CD4-positive, alpha-beta T cell (primary cell): ENCODE results near the gene ACAD9. TPM values are rescaled to one million over a fixed set of nuclear protein-coding genes. Genes with fewer than 3 reads are reported as not detected.

ENCODE experiments used
- ATAC-seq: fragments of 200-7000 bp; cut with Tn5 transposase; one replicate; pipeline ENCODE4 v1.10.0; 2022; ENCODE audit warnings: mild to moderate bottlenecking; ENCODE audit not compliant: poor library complexity
- CTCF ChIA-PET: fragments of 350-600 bp; sonication (Branson Sonifier 250); formaldehyde crosslinking; loops from one replicate; lab custom pipeline; 2021; ENCODE audit warnings: antibody characterized with exemption, inconsistent platforms; lab: Charles Lee
- POLR2A ChIA-PET: fragments of 350-600 bp; sonication (Branson Sonifier 250); formaldehyde crosslinking; loops from one replicate; lab custom pipeline; 2021; ENCODE audit warnings: antibody characterized with exemption, inconsistent platforms; lab: Charles Lee
- DNase-seq, 14 experiments: peaks; one replicate each; pipeline ENCODE4 v3.0.0-alpha.2; 2013 to 2020; ENCODE audit warnings: mixed read lengths in 2 of 14
- H3K27ac ChIP-seq, 2 donors: one replicate each; pipeline versions ENCODE4 v1.5.1 to v1.7.0; 2013; ENCODE audit warnings: low read length in 2 of 2, low read depth in 1 of 2, mild to moderate bottlenecking in 1 of 2
- H3K27me3 ChIP-seq, 2 experiments: 1 replicate in 1 of 2; 2 replicates in 1 of 2; pipeline versions ENCODE4 v1.6.1 to v1.7.0; 2013; ENCODE audit warnings: low read length in 2 of 2, control low read depth in 1 of 2, mild to moderate bottlenecking in 1 of 2, moderate library complexity in 1 of 2; ENCODE audit not compliant: insufficient read depth in 2 of 2, control insufficient read depth in 1 of 2
- H3K36me3 ChIP-seq: one replicate; pipeline ENCODE4 v1.6.1; 2013; ENCODE audit warnings: low read length, control low read depth; ENCODE audit not compliant: insufficient read depth
- H3K4me1 ChIP-seq: one replicate; pipeline ENCODE4 v1.6.1; 2013; ENCODE audit warnings: low read length, control low read depth; ENCODE audit not compliant: insufficient read depth
- H3K4me3 ChIP-seq: one replicate; pipeline ENCODE4 v1.5.1; 2013; ENCODE audit warnings: mild to moderate bottlenecking, low read length, moderate library complexity
- H3K9me3 ChIP-seq, 2 experiments: 1 replicate in 1 of 2; 2 replicates in 1 of 2; pipeline versions ENCODE4 v1.6.1 to v1.7.0; 2013; ENCODE audit warnings: low read length in 2 of 2, mild to moderate bottlenecking in 2 of 2, control low read depth in 1 of 2, moderate library complexity in 1 of 2; ENCODE audit not compliant: control insufficient read depth in 1 of 2, insufficient read depth in 1 of 2
- H3K27ac Mint-ChIP-seq: one replicate; pipeline ENCODE4 v1.8.0; 2020; ENCODE audit warnings: mixed read lengths
- H3K27me3 Mint-ChIP-seq: one replicate; pipeline ENCODE4 v1.8.0; 2021; ENCODE audit warnings: mixed read lengths
- H3K36me3 Mint-ChIP-seq: one replicate; pipeline ENCODE4 v1.8.0; 2021; ENCODE audit warnings: low read depth, mixed read lengths
- H3K4me1 Mint-ChIP-seq: one replicate; pipeline ENCODE4 v1.8.0; 2021; ENCODE audit warnings: low read depth, mixed read lengths
- H3K4me3 Mint-ChIP-seq: one replicate; pipeline ENCODE4 v1.8.0; 2020; ENCODE audit warnings: mild to moderate bottlenecking, mixed read lengths
- H3K9me3 Mint-ChIP-seq: one replicate; pipeline ENCODE4 v1.8.0; 2020; ENCODE audit warnings: mixed read lengths
- intact Hi-C, 2 experiments: fragments of 100-400 bp; cut with DNase I in 1 of 2; cut with micrococcal nuclease in 1 of 2; formaldehyde crosslinking; loops; one replicate each; pipeline versions ENCODE4 v1.15.1 to v1.9.0; 2023 to 2025; cut with DNase I, micrococcal nuclease
- total RNA-seq, 174 experiments: library from RNA in 2 of 174; stranded (reverse) in 2 of 174; gene quantifications; one replicate each; pipeline ENCODE4 v1.2.3 and lab custom pipeline; 2021 to 2026
- TF ChIP-seq, protein P1 (sequence below): fragments of 200-600 bp; IDR thresholded peaks from one replicate; pipeline ENCODE4 v1.8.0; 2022; ENCODE audit warnings: antibody characterized with exemption, mild to moderate bottlenecking

ACAD9 gene
- total RNA-seq, 2 experiments from 2014 or later, result 64.8 to 71.6 TPM

DNA sequence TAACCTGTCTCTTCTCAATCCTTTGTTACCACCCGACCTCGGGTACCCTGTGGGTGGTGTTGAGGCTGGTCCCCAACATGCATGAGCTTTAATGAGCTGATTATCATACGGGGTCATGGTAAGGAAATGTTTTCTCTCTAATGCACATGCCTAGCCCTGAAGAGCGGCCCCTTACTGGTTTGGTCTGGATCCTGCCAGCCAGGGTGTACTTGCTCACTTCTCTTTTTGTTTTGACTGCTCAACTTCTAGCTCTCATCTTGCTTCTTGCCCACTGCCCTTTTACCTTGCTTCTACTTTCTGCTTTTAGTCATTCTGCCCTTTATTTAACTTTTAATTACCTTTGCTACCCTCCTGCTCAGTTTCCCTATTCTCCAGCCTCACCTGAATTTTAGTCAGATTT lies 44.3 kb upstream of the ACAD9 start:
- TF ChIP-seq, protein P1, sequence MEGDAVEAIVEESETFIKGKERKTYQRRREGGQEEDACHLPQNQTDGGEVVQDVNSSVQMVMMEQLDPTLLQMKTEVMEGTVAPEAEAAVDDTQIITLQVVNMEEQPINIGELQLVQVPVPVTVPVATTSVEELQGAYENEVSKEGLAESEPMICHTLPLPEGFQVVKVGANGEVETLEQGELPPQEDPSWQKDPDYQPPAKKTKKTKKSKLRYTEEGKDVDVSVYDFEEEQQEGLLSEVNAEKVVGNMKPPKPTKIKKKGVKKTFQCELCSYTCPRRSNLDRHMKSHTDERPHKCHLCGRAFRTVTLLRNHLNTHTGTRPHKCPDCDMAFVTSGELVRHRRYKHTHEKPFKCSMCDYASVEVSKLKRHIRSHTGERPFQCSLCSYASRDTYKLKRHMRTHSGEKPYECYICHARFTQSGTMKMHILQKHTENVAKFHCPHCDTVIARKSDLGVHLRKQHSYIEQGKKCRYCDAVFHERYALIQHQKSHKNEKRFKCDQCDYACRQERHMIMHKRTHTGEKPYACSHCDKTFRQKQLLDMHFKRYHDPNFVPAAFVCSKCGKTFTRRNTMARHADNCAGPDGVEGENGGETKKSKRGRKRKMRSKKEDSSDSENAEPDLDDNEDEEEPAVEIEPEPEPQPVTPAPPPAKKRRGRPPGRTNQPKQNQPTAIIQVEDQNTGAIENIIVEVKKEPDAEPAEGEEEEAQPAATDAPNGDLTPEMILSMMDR, result no peak
- no peak for DNase-seq
- ChIA-PET CTCF (interaction anchor here (0.6 to 1.0 kb wide), 2 partner anchors 154 to 619 kb away, joined by 3 read pairs; no protein-coding TSS in a partner anchor), POLR2A (no interaction called here)
- Mint-ChIP-seq H3K4me1 (no peaks in the 10 kb centered on the region), H3K9me3 (no peaks in the 10 kb centered on the region), H3K36me3 (no peaks in the 10 kb centered on the region), H3K27ac (no peak overlapping the region), H3K27me3 (no peaks in the 10 kb centered on the region), H3K4me3 (no peak overlapping the region)
- H3K4me1 ChIP-seq, result no peaks in the 10 kb centered on the region
- no peak overlapping the region for H3K4me3 ChIP-seq
- H3K27me3 ChIP-seq, result no peaks in the 10 kb centered on the region
- no peak for ATAC-seq
- intact Hi-C loops, result no loop called here
- H3K9me3 ChIP-seq, result no peaks in the 10 kb centered on the region
- no peaks in the 10 kb centered on the region for H3K36me3 ChIP-seq
- no peak overlapping the region for H3K27ac ChIP-seq

DNA sequence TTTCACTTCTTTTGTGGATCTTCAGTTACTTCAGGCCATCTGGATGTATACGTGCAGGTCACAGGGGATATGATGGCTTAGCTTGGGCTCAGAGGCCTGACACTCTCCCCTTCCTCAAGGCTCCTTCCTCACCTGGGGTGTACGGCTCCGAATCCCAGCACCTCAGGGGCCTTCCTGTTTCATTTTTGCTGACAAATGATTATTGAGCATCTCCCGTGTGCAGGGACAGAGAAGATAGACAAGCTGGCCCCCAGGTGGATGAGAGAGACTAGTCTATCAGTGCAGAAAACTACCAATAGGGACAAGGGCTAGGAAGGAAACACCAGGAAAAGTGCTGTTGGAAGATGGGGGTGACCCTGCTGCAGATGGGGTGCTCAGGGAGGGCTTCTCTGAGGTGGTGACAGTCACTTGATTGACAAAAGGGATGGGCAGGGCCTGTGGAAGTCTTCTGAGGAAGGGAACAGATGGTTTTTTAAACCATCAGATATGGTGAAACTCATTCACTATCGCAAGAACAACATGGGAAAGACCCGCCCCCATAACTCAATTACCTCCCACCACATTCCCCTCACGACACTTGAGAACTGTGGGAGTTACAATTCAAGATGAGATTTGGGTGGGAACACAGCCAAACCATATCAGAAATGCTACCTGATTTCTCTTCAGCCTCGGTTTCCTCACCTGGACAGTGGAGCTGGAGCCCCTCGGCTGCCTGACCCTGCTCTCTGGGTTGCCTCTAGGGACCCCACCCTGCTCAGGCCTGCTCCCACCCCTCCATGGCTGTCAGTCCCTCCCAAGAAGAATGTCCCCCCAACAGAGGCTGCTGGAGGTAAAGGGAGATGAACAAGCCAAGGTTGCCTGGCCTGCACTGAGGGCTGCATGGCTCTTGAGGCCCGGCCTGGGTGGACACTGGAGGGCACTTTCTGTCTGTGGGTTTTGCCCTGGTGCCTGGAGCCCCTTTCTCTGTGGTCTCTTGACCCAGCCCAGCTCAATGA lies 37.2 kb upstream of the ACAD9 start:
- no peaks in the 10 kb centered on the region for H3K9me3 ChIP-seq
- intact Hi-C loops, result loop anchor here in 1 of 2 experiments (5.0 kb wide), 1 partner anchor 115 kb away; the partner anchor contains the start of gene RAB7A
- Mint-ChIP-seq H3K27ac (no peak overlapping the region), H3K9me3 (no peaks in the 10 kb centered on the region), H3K27me3 (no peaks in the 10 kb centered on the region), H3K36me3 (no peaks in the 10 kb centered on the region), H3K4me1 (peaks cover 14% of the 10 kb centered on the region), H3K4me3 (no peak overlapping the region)
- no peak overlapping the region for H3K4me3 ChIP-seq
- H3K27ac ChIP-seq, result no peak overlapping the region
- no peaks in the 10 kb centered on the region for H3K36me3 ChIP-seq
- ATAC-seq (no peak), DNase-seq (no peak)
- H3K27me3 ChIP-seq, result no peaks in the 10 kb centered on the region
- TF ChIP-seq, protein P1, result no peak
- POLR2A ChIA-PET, result no interaction called here
- H3K4me1 ChIP-seq, result peaks cover 21% of the 10 kb centered on the region
- CTCF ChIA-PET, result no interaction called here

DNA sequence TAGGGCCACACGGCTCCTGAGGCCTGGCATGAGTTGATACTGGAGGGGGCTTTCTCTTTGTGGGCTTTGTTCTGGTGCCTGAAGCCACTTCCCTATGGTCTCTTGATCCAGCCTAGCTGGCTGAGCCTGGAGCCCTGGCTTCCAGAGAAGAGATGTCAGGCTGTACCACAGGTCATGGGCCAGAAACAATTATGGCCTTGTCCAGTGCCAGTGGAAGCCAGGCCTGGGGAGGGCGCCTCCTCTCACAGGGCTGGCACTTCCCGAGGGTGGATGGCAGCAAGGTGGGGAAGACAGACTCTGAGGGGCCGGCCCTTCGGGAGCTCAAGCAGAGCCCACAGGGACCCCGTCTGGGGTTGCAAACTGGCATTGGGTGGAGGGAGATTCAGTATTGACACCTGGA lies 34.9 kb upstream of the ACAD9 start:
- Histone ChIP-seq H3K27me3 (no peaks in the 10 kb centered on the region), H3K4me1 (peaks cover 21% of the 10 kb centered on the region), H3K9me3 (no peaks in the 10 kb centered on the region), H3K36me3 (no peaks in the 10 kb centered on the region), H3K4me3 (no peak overlapping the region), H3K27ac (no peak overlapping the region)
- intact Hi-C loops, result loop anchor here in 1 of 2 experiments (5.0 kb wide), 1 partner anchor 117 kb away; the partner anchor contains the start of gene RAB7A
- Mint-ChIP-seq H3K4me3 (peak overlapping the region; percentile 28), H3K9me3 (no peaks in the 10 kb centered on the region), H3K27me3 (no peaks in the 10 kb centered on the region), H3K27ac (no peak overlapping the region), H3K4me1 (peaks cover 14% of the 10 kb centered on the region), H3K36me3 (no peaks in the 10 kb centered on the region)
- TF ChIP-seq, protein P1, result no peak
- ChIA-PET POLR2A (interaction anchor here (2.2 to 5.0 kb wide), 2 partner anchors 164 to 227 kb away, joined by 7 to 37 read pairs; no protein-coding TSS in a partner anchor), CTCF (interaction anchor here (2.3 to 3.7 kb wide), 2 partner anchors 163 to 227 kb away, joined by 12 to 45 read pairs; no protein-coding TSS in a partner anchor)
- no peak for ATAC-seq
- DNase-seq, result no peak
